Left cardiac atrium (tissue), 4 donors: ENCODE measurements around the gene APBA2. TPM values are rescaled to one million over a fixed set of nuclear protein-coding genes. Genes with fewer than 3 reads are reported as not detected.

Source experiments
- ATAC-seq, 2 donors: fragments of 200-7000 bp; cut with Tn5 transposase; one replicate each; pipeline ENCODE4 v1.9.1; 2020; ENCODE audit warnings: mild to moderate bottlenecking in 2 of 2, moderate library complexity in 2 of 2
- DNase-seq: peaks from one replicate; pipeline ENCODE4 v3.0.0-alpha.2; 2020
- intact Hi-C, 2 donors: fragments of 100-400 bp; cut with DNase I; formaldehyde crosslinking; loops; one replicate each; pipeline versions ENCODE4 v1.14.1 to v1.15.1; 2022 to 2023
- total RNA-seq, 2 donors: library from RNA; stranded (reverse); fragmentation: NEBNext Ultra II Directional; extraction: Animal tissue kit (Norgen Biotek cat#: 25700); gene quantifications; one replicate each; pipeline ENCODE4 v1.2.1, GENCODE V29; 2021
- donor health status: DM: no; HTN: yes; CAD: no.
- donor health status: DM: no; HTN: yes; CAD: no; lungs with severe emphysema.
- donor health status: DM: yes; HTN: yes; CAD: no.
- donor health status: Dilated cardiomyopathy.

The APBA2 gene
- total RNA-seq, 2 donors from 2014 or later = 0.73 to 0.85 TPM

DNA sequence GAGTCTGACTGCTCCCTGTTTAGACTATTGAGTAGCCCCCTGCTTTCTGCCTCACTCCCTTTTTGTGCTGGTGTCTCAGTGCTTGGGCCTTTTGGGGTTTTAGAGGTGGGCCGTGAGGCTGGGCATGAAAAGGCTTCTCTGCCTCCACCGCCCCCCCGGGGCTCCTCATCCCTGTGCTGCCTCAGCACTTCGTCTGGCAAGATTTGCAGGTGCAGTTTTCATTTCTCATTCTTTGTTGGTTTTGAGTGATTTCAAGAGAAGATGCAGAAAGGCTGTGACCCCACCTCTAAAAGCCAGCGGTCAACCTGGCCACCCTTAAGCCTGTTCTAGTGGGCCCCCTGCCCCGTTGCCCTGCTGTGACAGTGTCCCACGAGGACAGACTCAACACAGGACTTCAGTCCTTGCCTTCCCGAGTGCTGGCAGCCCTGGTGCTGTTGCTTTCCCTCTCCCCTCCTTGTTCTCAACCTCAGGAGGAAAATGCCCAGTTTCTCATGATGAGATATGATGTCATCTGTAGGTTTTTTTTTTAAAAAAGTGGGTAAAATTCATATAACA, 38.0 kb downstream of the APBA2 start:
- ATAC-seq = no peak
- no peak for DNase-seq
- intact Hi-C loops = no loop called here

DNA sequence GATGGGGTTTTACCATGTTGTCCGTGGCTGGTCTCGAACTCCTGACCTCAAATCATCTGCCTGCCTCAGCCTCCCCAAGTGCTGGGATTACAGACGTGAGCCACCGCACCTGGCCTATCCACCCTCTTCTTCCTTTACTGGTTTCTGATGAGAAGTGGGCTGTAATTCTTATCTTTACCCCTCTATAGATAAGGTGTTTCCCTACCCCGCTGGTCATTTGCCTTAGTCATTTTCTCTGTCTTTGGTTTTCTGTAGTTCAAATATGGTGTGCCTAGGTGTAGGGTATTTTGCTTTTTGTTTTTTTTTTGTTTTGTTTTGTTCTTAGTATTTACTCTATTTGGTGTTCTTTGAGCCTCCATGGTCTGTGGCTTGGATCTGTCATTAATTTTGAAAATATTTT, 41.3 kb downstream of the APBA2 start:
- DNase-seq (no peak), ATAC-seq (no peak)
- intact Hi-C loops = no loop called here

DNA sequence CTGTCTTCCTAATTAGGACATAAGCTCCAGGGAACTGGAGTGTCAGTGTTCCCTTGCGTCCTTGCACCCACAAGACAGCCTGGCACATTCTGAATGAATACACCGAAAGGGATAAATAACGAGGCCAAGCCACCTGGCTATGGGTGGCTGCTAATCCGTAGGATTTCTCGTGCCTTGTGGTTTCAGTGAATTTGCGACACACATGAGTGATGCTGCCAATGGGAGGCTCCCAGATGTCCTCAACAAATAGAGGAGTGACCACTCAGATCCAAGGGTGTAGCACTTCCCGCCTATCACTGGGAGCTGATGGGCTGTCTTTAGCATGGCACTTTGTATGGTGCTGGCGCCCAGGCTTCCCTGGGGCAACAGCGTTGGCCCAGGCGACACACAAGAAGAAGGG, 43.4 kb downstream of the APBA2 start:
- intact Hi-C loops = no loop called here
- ATAC-seq (no peak), DNase-seq (no peak)

DNA sequence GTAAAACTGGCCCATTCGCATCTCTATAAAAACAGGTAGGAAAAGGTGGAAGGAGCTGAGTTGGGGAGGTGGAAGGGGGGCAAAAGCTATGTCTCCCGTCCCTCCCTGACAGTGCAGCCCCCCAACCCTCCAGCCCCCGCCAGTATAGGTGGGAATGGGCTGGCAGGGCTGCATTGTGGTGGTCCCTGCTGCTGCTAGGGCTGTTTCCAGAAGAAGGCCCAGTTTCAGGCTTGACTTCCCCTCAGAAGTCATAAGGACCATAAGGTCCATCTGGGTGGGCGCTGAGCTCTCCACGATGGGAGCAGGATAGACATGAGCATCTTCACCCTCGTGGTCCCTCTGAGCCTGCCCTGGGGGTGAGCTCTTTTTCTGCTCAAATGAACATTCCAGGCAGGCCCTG, 44.2 kb downstream of the APBA2 start:
- ATAC-seq = no peak
- intact Hi-C loops = no loop called here
- no peak for DNase-seq

DNA sequence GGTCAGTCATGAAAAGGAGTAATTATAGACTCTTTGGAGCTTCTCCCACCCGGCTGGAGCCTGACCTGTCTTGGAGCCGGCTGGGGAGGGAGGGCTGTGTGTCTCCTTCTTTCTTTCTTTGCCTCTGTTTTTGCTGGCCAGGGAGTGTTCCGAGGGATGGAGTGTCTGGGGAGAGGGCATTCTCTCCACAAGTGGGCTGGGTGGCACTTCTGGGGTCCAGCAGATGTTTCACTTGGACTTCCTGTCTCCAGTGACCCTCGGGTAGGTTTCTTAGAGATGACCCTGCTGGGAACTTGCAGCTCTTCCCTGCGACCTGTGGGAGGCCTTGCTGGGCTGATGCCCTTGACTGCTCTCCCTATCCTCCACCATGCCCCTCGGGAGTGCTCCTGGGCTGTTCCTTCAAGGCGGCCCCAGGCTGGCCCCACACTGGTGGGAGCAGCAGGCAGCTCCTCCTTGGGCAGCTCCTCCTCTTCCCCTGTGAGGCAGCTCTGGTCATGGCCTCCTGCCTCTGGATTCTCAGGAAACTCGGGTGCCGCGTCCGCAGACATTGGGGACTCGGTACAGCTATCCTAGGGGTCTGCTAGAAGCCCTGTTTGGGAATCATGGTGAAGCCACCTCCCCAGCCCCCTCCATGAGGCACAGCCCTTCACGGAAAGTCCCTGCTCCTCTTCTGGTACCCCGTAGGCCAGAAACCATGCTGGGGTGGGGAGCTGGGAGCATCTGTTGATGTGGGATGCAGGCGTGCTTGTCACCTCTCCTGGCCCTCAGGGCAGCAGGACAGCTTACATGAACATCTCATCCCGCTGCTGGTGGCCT, 44.9 kb downstream of the APBA2 start:
- ATAC-seq = no peak
- no peak for DNase-seq
- intact Hi-C loops = no loop called here

DNA sequence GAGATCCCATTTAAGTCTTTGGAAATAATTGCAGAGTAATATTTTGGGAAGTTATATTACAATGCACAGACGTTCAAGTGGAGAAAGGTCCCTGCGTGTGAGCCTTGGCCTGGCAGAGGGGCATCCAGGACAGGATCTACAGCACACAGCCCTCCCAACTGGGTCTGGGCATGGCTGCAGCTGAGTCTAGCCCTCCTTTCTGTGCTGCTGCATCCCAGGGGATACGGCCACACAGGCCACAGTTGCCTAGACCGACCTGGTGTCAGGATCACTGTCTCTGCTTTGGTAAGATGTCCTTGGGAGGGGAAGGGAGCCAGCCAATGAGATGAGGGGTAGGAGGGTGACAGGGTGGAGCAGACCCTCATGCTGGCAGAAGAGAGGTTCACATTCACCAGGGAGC, 46.1 kb downstream of the APBA2 start:
- DNase-seq (no peak), ATAC-seq (no peak)
- intact Hi-C loops = no loop called here

DNA sequence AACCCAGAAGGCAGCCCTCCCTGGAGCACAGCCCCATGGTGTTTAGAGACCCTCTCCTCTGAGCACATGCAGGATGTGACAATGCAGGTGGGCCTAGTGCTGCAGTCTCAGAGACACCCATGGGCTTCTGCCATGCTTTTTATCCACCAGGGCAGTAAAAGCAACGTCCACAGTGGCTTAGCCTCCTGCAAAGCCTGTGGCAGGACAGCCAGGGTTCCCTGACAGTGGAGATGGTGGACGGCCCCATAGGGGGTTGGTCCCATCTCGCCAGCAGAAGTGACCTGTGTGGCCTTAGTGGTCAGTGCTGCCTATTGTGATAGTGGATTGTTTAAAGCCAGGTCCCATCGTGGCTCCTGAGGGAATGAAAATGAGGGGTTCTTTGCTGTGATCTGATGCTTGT, 46.6 kb downstream of the APBA2 start:
- no peak for ATAC-seq
- intact Hi-C loops = no loop called here
- no peak for DNase-seq

DNA sequence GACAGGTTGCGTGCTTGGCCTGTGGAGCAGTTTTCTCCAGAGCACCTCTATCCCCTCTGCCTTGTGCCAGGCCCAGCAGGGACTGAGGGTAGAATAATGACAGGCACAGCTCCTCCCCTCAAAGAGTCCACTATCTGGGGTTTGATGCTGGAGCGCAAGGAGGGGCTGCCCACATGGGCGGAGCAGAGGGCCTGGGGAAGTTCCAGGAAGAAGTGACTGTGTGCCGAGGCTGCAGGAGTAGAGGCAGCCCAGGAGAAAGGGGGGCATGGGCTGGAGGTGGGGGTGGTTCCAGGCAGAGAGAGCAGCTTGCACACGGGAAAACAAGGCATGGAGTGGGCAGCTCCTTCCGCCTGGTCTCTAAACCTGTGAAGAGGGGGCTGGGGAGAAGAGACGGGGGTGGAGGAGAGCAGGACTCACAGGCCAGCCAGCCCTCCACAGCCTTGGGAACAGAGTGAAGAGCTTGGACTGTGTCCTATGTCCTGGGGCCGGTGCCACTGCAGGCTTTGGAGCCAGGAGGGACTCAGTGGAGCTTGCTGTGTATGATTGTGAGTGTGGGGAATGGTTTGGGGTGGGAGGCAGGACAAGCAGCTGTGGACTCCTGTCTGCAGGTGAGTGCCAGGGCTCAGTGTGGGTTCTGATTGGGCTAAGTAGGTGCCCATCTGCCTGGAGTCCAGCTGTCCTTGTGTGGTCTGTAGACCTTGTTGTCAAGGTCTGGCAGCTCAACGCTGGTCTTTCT, 48.1 kb downstream of the APBA2 start:
- intact Hi-C loops = no loop called here
- DNase-seq (no peak), ATAC-seq (no peak)

DNA sequence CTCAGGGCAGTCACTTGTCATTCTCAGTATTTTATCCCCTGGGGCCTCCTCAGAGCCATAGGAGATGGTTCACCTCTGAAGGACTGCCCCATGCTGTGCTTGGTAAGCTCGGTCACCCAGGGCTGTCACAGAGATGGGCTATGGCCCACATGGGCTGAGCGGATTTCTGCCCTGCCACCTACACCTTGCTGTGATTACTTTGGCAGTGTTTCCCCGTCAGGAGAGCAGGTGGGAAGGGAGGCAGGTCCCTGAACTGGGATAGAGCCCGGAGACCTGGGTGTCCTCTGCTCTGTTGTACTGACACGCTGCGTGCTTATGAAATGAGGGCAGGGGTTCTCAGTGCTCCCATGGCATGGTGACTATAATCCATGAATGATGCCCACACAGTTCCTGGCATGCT, 48.9 kb downstream of the APBA2 start:
- intact Hi-C loops = no loop called here
- DNase-seq (no peak), ATAC-seq (no peak)

DNA sequence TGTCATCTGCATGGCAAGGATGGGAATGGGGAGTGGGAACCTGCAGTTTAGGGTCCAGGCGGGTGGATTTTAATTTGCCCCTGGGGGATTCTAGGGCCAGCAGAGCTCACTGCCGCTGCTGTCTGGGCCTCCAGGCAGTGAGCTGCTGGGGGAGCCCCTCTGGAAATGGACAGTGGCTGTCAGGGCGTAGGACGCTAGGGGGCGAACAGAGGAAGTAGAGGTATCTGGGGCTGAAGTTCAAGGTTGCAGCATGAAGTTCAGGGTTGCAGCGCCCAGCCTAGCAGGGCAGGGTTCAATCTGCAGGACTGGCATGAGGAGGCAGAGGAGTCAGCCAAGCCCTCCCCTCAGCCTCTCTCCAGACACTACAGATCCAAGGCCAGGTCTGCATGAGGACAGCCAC, 49.5 kb downstream of the APBA2 start:
- ATAC-seq (no peak), DNase-seq (no peak)
- intact Hi-C loops = no loop called here

DNA sequence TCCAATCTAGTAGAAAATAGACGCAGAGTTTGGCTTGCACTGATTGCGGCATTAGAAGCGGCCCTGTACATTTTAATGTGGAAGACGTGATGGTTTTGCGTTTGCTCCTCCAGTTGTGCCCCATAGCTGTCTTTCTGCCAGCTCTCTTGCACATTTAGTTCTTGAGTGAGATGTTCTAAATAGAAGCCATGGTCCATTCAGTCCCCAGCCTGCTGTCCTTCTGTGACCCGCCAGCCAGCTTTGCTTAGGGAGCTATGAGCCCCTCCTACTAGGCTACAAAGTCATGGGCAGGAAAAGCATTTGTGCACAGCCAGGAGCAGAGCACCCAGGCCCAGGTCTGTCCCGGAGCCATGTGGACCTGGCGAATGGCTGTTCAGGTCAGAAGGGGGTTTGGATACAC, 50.3 kb downstream of the APBA2 start:
- DNase-seq = no peak
- intact Hi-C loops = no loop called here
- ATAC-seq = no peak

DNA sequence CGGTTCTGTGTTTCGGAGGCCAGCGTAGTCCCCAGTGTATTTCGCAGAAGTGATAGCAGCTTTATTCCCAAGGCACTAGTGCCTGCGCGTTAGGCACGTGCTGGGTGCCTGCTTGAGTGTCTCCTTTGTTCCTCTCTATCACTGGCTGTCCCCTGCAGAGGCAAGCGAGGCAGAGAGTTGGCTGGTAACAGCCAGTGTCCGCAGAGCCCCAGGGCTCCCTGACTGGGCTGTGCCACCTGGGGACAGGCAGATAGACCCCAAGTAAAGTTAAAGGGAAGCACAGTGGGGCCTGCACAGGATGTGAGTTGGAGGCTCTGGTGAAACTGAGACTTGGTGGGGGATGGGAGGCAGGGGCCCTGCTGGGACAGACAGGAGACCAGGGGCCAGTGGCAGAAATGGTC, 50.7 kb downstream of the APBA2 start:
- DNase-seq = no peak
- intact Hi-C loops = no loop called here
- ATAC-seq = no peak

DNA sequence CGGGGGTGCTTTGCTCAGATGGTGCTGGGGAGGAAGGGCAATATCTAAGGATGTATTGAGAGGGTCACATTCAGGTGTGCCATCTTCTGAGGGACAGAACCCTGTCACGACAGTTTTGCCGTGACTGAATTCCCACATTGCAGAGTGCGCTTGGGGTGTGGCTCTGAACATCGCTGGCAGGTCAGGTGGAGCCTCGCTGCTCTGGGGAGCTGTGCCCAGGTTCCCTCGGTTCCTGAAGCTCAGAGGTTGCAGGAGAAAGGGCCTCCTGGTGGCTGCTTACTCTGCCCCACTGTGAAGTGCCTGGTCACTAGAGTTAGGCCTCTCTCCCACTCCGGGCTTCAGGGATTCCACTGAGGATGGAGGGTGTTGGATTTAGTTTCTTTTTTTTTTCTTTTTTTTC, 51.5 kb downstream of the APBA2 start:
- DNase-seq = no peak
- ATAC-seq = no peak
- intact Hi-C loops = no loop called here

DNA sequence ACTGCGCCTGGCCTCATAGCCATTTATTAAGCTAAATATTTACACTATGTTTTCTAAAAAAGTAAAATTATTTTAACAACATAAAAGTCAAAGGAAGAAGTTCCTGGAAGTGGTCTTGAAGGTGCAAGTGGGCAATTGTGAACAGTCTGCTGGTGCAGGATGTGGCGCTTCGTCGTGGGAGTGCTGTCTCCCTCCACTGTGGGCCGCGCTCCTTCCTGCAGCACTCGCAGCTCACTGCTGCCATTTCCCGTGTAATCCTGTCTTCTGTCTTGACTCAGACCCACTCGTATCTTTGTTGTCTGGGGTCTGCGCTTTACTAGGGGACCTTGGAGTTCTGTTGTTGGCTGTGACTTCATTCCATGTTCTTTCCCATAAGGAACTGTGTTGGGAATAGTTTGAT, 56.3 kb downstream of the APBA2 start:
- intact Hi-C loops = no loop called here
- DNase-seq = no peak
- no peak for ATAC-seq

DNA sequence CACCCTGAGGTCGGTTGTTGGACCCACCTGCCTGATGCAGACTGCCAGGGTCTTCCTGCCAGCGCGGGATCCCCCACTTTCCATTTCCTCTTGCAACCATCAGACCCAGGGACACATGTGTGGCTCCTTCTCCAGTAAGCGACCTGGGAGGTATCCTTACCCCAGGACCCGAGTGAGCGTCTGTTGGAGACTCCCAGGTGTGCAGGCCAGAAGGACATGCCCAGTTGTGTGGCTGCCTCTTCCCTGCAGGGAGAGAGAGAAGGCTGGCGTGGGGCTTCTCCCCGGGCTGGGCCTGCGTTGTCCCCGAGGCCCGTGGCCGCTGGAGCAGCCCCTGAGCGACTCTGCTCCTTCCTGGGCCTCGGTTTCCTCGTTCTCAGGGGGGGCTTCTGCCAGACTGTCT, 56.8 kb downstream of the APBA2 start:
- ATAC-seq (no peak), DNase-seq (no peak)
- intact Hi-C loops = no loop called here

DNA sequence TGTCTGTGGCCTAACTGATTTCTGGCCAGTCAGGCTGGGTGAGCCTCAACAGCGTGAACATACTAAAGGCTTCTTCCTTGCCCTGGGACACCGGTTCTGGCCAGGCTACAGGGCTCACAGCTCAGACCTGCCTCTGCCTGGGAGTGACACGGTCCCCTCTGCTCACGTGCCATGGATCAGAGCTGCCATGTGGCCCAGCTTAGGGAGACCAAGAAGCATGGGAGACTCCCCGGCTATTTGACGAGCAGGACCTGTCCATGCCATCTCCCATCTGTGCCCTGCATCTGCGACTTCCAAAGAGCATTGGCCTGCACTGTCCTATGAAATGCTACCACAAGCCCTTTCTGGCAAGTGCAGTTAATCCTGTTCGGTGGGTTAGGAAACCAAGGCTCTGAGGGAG, 57.4 kb downstream of the APBA2 start:
- intact Hi-C loops = no loop called here
- DNase-seq (no peak), ATAC-seq (no peak)

DNA sequence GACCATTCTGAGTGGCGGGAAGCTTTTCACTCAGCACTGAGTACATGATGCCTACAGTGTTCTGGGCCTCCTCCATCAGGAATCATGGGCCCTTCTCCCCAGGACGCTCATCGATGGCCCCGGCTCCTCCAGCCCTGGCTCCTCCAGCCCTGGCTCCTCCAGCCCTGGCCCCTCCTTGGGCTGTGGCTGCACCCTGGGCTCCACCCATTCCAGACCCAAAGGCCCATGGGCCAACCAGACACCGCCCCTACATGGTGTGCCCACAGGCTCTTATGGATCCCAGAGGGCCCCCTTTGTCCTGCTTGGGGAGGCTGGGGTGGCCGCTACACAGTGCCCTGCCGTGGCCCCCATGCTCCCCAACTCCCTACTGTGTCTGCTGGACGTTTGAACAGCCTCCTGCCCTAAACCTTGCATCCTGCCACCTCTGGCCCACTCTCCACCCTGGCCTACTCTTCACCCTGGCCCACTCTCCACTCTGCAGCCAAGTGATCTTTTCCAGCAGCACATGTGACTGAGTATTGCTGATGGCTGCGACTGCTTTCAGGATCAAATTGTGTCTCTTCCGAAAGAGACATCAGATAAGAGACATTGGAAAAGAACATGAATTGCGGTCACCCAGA, 57.9 kb downstream of the APBA2 start:
- ATAC-seq = no peak
- no peak for DNase-seq
- intact Hi-C loops = no loop called here

DNA sequence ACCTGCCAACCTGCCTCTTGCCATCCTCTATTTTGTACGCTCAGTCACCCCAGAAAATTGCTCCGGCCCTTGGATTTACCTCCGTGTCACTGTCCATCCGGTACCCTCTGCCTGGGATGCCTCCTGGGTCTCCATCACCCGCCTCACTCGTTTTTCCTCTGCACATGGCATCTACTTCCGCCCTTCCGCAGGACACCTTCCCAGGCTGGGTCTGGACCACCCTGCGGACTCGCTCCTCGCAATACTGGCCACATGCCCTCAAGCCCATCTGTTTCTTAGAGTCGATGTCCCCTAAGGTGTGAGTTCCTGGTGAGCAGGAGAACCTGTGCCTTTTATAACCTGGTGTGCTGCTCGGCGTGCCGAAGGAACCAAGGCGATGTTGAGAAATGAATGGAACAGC, 58.5 kb downstream of the APBA2 start:
- intact Hi-C loops = no loop called here
- ATAC-seq (no peak), DNase-seq (no peak)

DNA sequence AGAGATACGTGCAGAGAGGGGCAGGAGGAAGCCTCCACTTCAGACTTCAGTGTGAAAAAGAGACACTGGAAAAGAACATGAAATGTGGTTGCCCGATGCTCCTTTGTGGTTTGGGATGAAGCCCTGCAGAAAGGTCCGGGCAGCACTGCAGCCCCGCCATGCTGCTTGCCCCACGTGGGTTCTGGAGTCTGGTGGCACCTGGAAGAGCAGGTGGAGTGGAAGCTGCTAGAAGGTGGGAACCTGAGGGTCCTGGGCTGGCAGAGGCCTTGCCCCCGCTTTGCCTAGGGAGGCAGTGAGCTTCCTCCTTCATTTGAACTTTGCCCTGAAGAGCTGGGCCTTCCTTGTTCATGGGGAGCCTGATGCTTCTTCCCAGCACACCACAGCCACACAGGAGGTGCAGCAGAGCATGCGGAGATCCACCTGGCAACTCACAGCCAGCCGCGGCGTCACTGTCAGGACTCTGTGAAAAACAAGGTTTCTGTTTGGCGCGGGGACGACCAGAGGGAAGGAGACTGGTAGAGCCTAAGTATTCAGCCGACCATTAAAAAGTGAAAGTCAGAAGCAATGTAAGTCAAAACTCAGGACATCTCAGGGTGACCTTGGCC, 59.0 kb downstream of the APBA2 start:
- ATAC-seq (no peak), DNase-seq (no peak)
- intact Hi-C loops = no loop called here

DNA sequence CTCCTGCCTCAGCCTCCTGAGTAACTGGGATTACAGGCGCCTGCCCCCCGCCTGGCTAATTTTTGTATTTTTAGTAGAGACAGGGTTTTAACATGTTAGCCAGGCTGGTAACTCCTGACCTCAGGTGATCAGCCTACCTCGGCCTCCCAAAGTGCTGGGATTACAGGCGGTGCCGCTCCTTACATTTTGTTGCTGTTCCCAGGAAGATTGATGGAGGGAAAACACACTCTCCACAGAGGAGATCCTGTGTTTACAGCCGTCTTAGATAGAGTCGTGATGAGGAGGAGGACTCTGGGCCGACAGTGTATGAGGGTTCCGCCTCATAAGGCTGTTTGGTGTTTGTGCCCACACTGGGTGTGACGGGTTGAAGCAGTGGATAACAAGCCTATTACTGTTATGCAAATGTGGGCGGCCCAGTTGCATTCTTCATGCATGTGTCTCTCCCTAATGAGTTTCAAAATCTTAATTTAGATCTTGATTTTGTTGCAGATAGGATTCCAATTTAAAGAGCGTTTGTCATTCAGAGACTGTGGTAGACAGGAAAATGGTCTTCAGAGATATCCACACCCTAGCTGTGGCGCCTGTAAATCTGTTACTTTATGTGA, 60.0 kb downstream of the APBA2 start:
- DNase-seq = no peak
- no peak for ATAC-seq
- intact Hi-C loops = no loop called here
